HG03520 (cell line): ENCODE data around the gene KRTAP19-1.

Experiments used
- ATAC-seq: cut with Tn5 transposase; IDR thresholded peaks from one replicate; pipeline ENCODE4 v1.9.1; 2021; ENCODE audit warnings: mild to moderate bottlenecking, moderate library complexity; ENCODE audit not compliant: unreplicated experiment

Gene KRTAP19-1

DNA sequence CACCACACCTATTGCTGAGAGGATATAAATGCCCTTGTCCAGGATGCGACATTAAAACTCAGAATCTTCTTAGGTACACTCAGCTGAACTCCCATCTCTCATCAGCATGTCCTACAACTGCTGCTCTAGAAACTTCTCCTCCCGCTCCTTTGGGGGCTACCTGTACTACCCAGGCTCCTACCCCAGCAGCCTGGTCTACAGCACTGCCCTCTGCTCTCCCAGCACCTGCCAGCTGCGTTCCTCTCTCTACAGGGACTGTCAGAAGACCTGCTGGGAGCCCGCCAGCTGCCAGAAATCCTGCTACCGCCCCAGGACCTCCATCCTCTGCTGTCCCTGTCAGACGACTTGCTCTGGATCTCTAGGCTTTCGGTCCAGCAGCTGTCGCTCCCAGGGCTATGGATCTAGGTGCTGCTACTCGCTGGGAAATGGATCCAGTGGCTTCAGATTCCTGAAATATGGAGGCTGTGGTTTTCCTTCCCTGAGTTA, 50.0 kb downstream of the KRTAP19-1 start, which contains the start of gene KRTAP13-4:
Gene KRTAP13-4, plus strand, starts transcription at position 51 of the 486 bp plus-strand sequence. Its CDS starts 56 bp downstream, at position 107.
- ATAC-seq: no peak
